Mesendoderm (in vitro differentiated cells): ENCODE results near the gene MFSD6.

ENCODE experiments used
- DNase-seq: peaks from one replicate; pipeline ENCODE4 v3.0.0; 2013
- H2AK5ac ChIP-seq: 2 replicates; pipeline ENCODE4 v1.6.1; 2013; ENCODE audit warnings: low read length, inconsistent platforms
- H2BK120ac ChIP-seq: 2 replicates; pipeline ENCODE4 v1.6.1; 2013; ENCODE audit warnings: low read depth, mild to moderate bottlenecking, low read length, moderate library complexity, mixed read lengths
- H2BK15ac ChIP-seq: replicated peaks from 2 replicates; pipeline ENCODE4 v1.6.1; 2013; ENCODE audit warnings: low read depth, mild to moderate bottlenecking, moderate library complexity
- H2BK5ac ChIP-seq: 2 replicates; pipeline ENCODE4 v1.6.1; 2013; ENCODE audit warnings: low read length, inconsistent platforms
- H3K18ac ChIP-seq: 2 replicates; pipeline ENCODE4 v1.6.1; 2013; ENCODE audit warnings: mild to moderate bottlenecking, low read length, mixed read lengths
- H3K23ac ChIP-seq: one replicate; pipeline ENCODE4 v1.6.1; 2013; ENCODE audit warnings: low read length
- H3K27ac ChIP-seq: 2 replicates; pipeline ENCODE4 v1.5.1; 2013; ENCODE audit warnings: low read depth, mild to moderate bottlenecking, inconsistent platforms, low read length, moderate library complexity
- H3K27me3 ChIP-seq: 2 replicates; pipeline ENCODE4 v1.6.1; 2013; ENCODE audit warnings: low read length, control low read depth, mild to moderate bottlenecking, inconsistent platforms; ENCODE audit not compliant: insufficient read depth, poor library complexity
- H3K36me3 ChIP-seq: 2 replicates; pipeline ENCODE4 v1.6.1; 2013; ENCODE audit warnings: low read length, inconsistent platforms; ENCODE audit not compliant: control insufficient read depth, insufficient read depth
- H3K4ac ChIP-seq: one replicate; pipeline ENCODE4 v1.6.1; 2013; ENCODE audit warnings: low read depth, mild to moderate bottlenecking, low read length, moderate library complexity
- H3K4me1 ChIP-seq: 2 replicates; pipeline ENCODE4 v1.6.1; 2013; ENCODE audit warnings: low read depth, low read length, inconsistent platforms; ENCODE audit not compliant: control insufficient read depth
- H3K4me2 ChIP-seq: 2 replicates; pipeline ENCODE4 v1.6.1; 2013; ENCODE audit warnings: low read length
- H3K4me3 ChIP-seq: 2 replicates; pipeline ENCODE4 v1.5.1; 2013; ENCODE audit warnings: mild to moderate bottlenecking, low read length
- H3K56ac ChIP-seq: one replicate; pipeline ENCODE4 v1.6.1; 2013; ENCODE audit warnings: low read length
- H3K79me1 ChIP-seq: 2 replicates; pipeline ENCODE4 v1.6.1; 2013; ENCODE audit warnings: low read length, inconsistent platforms
- H3K79me2 ChIP-seq: 2 replicates; pipeline ENCODE4 v1.6.1; 2013; ENCODE audit warnings: mild to moderate bottlenecking, low read length; ENCODE audit not compliant: control insufficient read depth, insufficient read depth
- H3K9ac ChIP-seq: 2 replicates; pipeline ENCODE4 v1.6.1; 2013; ENCODE audit warnings: low read length, inconsistent platforms
- H4K5ac ChIP-seq: one replicate; pipeline ENCODE4 v1.6.1; 2013; ENCODE audit warnings: low read length
- H4K8ac ChIP-seq: one replicate; pipeline ENCODE4 v1.6.1; 2013; ENCODE audit warnings: low read depth, mild to moderate bottlenecking, control low read depth, low read length, moderate library complexity
- WGBS: extraction: QIAGEN DNeasy Blood & Tissue Kit; methylation state at CpG from one replicate; pipeline ENCODE4 v1.1.7; 2013; ENCODE audit warnings: low lambda C conversion rate, missing lambda C conversion rate; ENCODE audit not compliant: insufficient coverage; ENCODE audit errors: extremely low coverage; 5-methylcytosine and 5-hydroxymethylcytosine counted together

MFSD6 gene

DNA sequence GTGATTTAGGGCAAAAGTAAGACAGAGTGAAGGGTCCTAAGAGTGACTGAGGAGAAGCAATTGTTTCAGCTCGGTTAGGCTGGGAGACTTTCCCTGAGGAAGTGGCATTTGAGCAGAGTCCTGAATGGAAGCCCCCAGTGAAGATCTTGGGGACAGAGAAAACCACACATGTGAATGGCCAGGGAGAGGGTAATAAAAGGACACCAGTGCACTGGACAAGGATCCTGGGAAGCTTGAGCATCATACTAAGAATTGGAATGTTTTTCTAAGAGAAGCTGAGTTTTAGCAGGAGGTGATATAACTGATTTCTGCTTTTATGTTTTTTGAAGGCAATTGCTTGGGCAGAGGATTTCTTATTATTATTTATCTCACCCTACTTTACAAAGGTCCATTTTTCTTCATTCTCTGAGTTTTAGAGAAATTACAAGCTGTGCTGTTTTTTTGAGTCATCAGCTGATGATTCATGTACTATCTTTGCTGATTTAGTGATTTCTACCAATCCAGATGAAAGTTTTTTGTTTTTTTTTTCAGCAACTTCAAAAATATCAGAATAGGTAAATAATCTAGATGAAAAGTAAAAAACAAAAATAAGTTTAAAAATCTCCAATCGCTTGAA lies 43.5 kb downstream of the MFSD6 start:
- Histone ChIP-seq H3K56ac (no peak overlapping the region), H3K27me3 (no peaks in the 10 kb centered on the region), H3K23ac (no peak overlapping the region), H3K27ac (no peak overlapping the region), H4K5ac (no peak overlapping the region), H3K79me2 (no peaks in the 10 kb centered on the region), H3K18ac (no peak overlapping the region), H2BK15ac (no peak overlapping the region), H3K4me1 (no peaks in the 10 kb centered on the region), H4K8ac (no peak overlapping the region), H3K4ac (no peak overlapping the region), H2AK5ac (no peak overlapping the region), H2BK120ac (no peak overlapping the region), H3K36me3 (no peaks in the 10 kb centered on the region), H3K79me1 (no peaks in the 10 kb centered on the region), H3K9ac (no peak overlapping the region), H2BK5ac (no peak overlapping the region), H3K4me3 (no peak overlapping the region), H3K4me2 (no peak overlapping the region)
- DNase-seq: no peak
- no CpG with 5 or more reads among the region's 2 CpGs for WGBS

DNA sequence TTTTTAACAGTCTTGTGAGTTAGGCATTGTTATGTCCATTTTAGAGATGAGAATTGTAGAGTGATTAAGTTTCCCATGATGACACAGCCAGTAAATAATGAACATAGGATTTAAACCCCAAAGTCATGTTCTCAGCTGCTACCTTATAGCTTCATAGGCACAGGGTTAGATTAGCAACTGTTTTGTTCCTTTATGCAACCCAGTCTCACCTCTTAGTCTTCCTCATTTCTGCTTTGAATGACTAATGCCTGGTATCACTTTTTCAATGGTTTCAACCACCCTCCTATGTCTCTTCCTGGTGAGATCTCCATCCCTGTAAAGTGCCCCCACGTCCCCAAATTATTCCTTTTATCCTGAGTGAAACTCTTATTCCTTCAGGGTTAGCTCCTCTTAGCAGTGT lies 44.3 kb downstream of the MFSD6 start:
- Histone ChIP-seq H3K4me2 (no peak overlapping the region), H3K9ac (no peak overlapping the region), H3K79me2 (no peaks in the 10 kb centered on the region), H2BK120ac (no peak overlapping the region), H3K27ac (no peak overlapping the region), H3K23ac (no peak overlapping the region), H3K79me1 (no peaks in the 10 kb centered on the region), H2BK15ac (no peak overlapping the region), H3K18ac (no peak overlapping the region), H4K8ac (no peak overlapping the region), H3K27me3 (no peaks in the 10 kb centered on the region), H3K36me3 (no peaks in the 10 kb centered on the region), H2AK5ac (no peak overlapping the region), H3K4me1 (no peaks in the 10 kb centered on the region), H2BK5ac (no peak overlapping the region), H3K4me3 (no peak overlapping the region), H4K5ac (no peak overlapping the region), H3K56ac (no peak overlapping the region), H3K4ac (no peak overlapping the region)
- WGBS: no CpG with 5 or more reads among the region's 1 CpG
- no peak for DNase-seq

DNA sequence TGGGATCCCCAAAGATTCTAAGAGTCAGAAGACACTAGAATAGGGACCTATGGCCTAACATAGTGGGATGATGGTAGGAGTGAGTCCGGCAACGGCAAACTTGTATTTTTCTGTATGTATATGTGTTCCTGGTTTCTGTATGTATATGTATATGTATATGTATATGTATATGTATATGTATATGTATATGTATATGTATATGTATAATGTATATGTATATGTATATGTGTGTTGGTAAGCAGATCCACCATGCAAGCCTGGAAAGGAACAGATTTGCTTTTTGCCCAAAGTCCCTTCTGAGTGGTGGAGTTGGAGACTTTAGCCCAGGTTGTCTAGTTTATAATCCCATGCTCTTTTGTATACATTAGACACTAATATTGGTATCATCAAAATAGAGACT lies 46.6 kb downstream of the MFSD6 start:
- no peak for DNase-seq
- H3K4me3 ChIP-seq: no peak overlapping the region
- H3K4ac ChIP-seq: no peak overlapping the region
- H3K79me1 ChIP-seq: no peaks in the 10 kb centered on the region
- H3K27me3 ChIP-seq: no peaks in the 10 kb centered on the region
- H3K4me2 ChIP-seq: no peak overlapping the region
- no CpG with 5 or more reads among the region's 2 CpGs for WGBS
- H3K56ac ChIP-seq: no peak overlapping the region
- H3K27ac ChIP-seq: no peak overlapping the region
- H3K36me3 ChIP-seq: no peaks in the 10 kb centered on the region
- H3K18ac ChIP-seq: no peak overlapping the region
- H3K9ac ChIP-seq: no peak overlapping the region
- no peak overlapping the region for H2AK5ac ChIP-seq
- no peak overlapping the region for H2BK15ac ChIP-seq
- H2BK120ac ChIP-seq: no peak overlapping the region
- no peak overlapping the region for H4K5ac ChIP-seq
- H3K23ac ChIP-seq: no peak overlapping the region
- H4K8ac ChIP-seq: no peak overlapping the region
- H2BK5ac ChIP-seq: no peak overlapping the region
- no peaks in the 10 kb centered on the region for H3K79me2 ChIP-seq
- no peaks in the 10 kb centered on the region for H3K4me1 ChIP-seq

DNA sequence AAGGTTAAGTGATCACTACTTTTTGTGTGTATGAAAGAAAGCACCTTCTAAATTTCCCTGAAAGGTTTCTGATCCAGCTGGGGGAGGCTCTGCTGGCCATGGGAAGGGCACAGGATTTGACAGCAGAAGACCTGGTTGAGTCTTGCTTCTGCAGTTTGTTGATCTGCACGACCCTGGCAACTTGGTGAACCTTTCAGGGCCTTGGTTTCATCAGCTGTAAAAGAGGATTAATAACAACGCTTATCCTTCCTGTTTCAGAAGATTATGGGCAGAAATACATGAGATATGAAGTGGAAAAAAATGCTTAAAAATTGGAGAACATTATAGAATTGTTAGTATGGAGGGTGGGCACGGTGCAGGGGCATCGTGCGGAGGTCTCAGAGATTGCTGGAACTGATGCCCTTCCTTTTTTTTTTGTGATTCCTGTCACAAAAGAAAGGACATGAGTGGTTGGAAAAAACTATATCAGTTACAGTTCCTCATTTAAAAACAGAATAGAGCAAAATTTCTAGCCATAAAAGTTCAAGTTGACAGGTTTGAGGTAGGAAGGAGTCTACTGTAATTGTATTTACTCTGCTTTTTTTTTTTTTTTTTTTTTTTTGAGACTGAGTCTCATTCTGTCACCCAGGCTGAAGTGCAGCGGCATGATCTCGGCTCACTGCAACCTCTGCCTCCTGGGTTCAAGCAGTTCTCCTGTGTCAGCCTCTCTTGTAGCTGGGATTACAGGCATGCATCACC lies 47.4 kb downstream of the MFSD6 start:
- no peak for DNase-seq
- no peaks in the 10 kb centered on the region for H3K79me1 ChIP-seq
- no peak overlapping the region for H3K56ac ChIP-seq
- H2BK15ac ChIP-seq: no peak overlapping the region
- H3K18ac ChIP-seq: no peak overlapping the region
- no peak overlapping the region for H2AK5ac ChIP-seq
- no peaks in the 10 kb centered on the region for H3K27me3 ChIP-seq
- H3K79me2 ChIP-seq: no peaks in the 10 kb centered on the region
- H4K5ac ChIP-seq: no peak overlapping the region
- H2BK120ac ChIP-seq: no peak overlapping the region
- H3K4ac ChIP-seq: no peak overlapping the region
- no peak overlapping the region for H3K4me3 ChIP-seq
- no peak overlapping the region for H3K27ac ChIP-seq
- WGBS: no CpG with 5 or more reads among the region's 7 CpGs
- H3K4me1 ChIP-seq: no peaks in the 10 kb centered on the region
- H4K8ac ChIP-seq: no peak overlapping the region
- no peak overlapping the region for H3K23ac ChIP-seq
- H3K4me2 ChIP-seq: no peak overlapping the region
- no peaks in the 10 kb centered on the region for H3K36me3 ChIP-seq
- no peak overlapping the region for H2BK5ac ChIP-seq
- H3K9ac ChIP-seq: no peak overlapping the region

- H3K27me3 ChIP-seq: no peaks in the 10 kb centered on the region
- H4K5ac ChIP-seq: no peak overlapping the region
- H3K56ac ChIP-seq: no peak overlapping the region
- no peak overlapping the region for H2BK15ac ChIP-seq
- no peaks in the 10 kb centered on the region for H3K36me3 ChIP-seq
- no peak overlapping the region for H3K9ac ChIP-seq
- no peak overlapping the region for H3K23ac ChIP-seq
- H3K4me2 ChIP-seq: no peak overlapping the region
- H3K4me3 ChIP-seq: no peak overlapping the region
- no peak overlapping the region for H3K27ac ChIP-seq
- no peak overlapping the region for H2BK120ac ChIP-seq
- H2AK5ac ChIP-seq: no peak overlapping the region
- no peak overlapping the region for H4K8ac ChIP-seq
- H3K4ac ChIP-seq: no peak overlapping the region
- no peaks in the 10 kb centered on the region for H3K79me1 ChIP-seq
- WGBS: no CpG with 5 or more reads among the region's 7 CpGs
- no peaks in the 10 kb centered on the region for H3K4me1 ChIP-seq
- no peak overlapping the region for H3K18ac ChIP-seq
- no peaks in the 10 kb centered on the region for H3K79me2 ChIP-seq
- no peak for DNase-seq
- H2BK5ac ChIP-seq: no peak overlapping the region
Measured at GRCh38 chr2:190456833-190457232, 48.7 kb downstream of the MFSD6 start.

DNA sequence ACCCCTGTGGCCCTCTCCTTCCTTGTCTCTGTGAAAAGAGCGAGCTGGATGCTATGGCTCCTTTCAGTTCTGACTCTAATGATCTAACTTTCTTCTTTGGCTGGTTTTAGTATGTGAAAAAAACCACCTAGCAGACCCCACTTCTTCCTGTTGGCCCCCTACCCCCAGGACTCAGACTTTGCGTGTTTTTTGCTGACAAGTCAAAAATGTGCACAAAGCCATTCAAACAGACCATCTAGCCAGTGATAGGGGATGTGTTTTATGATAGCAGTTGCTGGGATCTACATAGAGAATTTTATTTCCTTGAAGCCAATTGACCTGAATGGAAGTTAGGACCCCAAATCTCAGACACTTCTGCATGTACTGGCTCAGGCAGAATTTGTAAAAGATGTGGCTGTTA lies 49.1 kb downstream of the MFSD6 start:
- Histone ChIP-seq H2BK15ac (no peak overlapping the region), H3K4me1 (no peaks in the 10 kb centered on the region), H4K5ac (no peak overlapping the region), H2AK5ac (no peak overlapping the region), H3K27me3 (no peaks in the 10 kb centered on the region), H2BK120ac (no peak overlapping the region), H2BK5ac (no peak overlapping the region), H3K9ac (no peak overlapping the region), H3K36me3 (no peaks in the 10 kb centered on the region), H3K4me3 (no peak overlapping the region), H3K79me2 (no peaks in the 10 kb centered on the region), H3K23ac (no peak overlapping the region), H3K27ac (no peak overlapping the region), H4K8ac (no peak overlapping the region), H3K4me2 (no peak overlapping the region), H3K4ac (no peak overlapping the region), H3K18ac (no peak overlapping the region), H3K79me1 (no peaks in the 10 kb centered on the region), H3K56ac (no peak overlapping the region)
- WGBS: no CpG with 5 or more reads among the region's 2 CpGs
- no peak for DNase-seq
